IMR-90 (cell line): ENCODE data around the gene FSIP1. TPM values are rescaled to one million over a fixed set of nuclear protein-coding genes. Genes with fewer than 3 reads are reported as not detected.

Experiments
- ATAC-seq: fragments of 200-7000 bp; cut with Tn5 transposase; 2 replicates; pipeline ENCODE4 v1.9.1; 2020; ENCODE audit warnings: low read depth, mild to moderate bottlenecking, moderate library complexity
- BruUV-seq: library from RNA; stranded (reverse); fragments of 400-500 nt; replicated peaks from 2 replicates; lab custom pipeline; 2021; lab: Mats Ljungman, UMichigan
- CTCF ChIA-PET: fragments of 300-600 bp; formaldehyde crosslinking; extraction: SDS; loops from one replicate; lab custom pipeline; 2021; ENCODE audit warnings: antibody characterized with exemption; lab: Yijun Ruan, JAX
- POLR2A ChIA-PET: fragments of 300-600 bp; sonication (Branson Sonifier 250); formaldehyde crosslinking; loops from one replicate; lab custom pipeline; 2022; ENCODE audit warnings: antibody characterized with exemption; ENCODE audit not compliant: unreplicated experiment; lab: Charles Lee
- DNase-seq: peaks from one replicate; pipeline ENCODE4 v3.0.0; 2013
- H2AFZ ChIP-seq: replicated peaks from 2 replicates; pipeline ENCODE3; 2013; ENCODE audit warnings: low read length, mild to moderate bottlenecking; ENCODE audit not compliant: poor library complexity
- H2AK5ac ChIP-seq: 2 replicates; pipeline ENCODE4 v1.6.1; 2013; ENCODE audit warnings: low read depth, low read length, inconsistent platforms
- H2AK9ac ChIP-seq: replicated peaks from 2 replicates; pipeline ENCODE3; 2013; ENCODE audit warnings: mild to moderate bottlenecking, low read depth, low read length, moderate library complexity; ENCODE audit not compliant: poor library complexity
- H2BK120ac ChIP-seq: 2 replicates; pipeline ENCODE4 v1.6.1; 2013; ENCODE audit warnings: low read depth, low read length, inconsistent platforms
- H2BK15ac ChIP-seq: 3 replicates; pipeline ENCODE4 v1.6.1; 2013; ENCODE audit warnings: low read depth, low read length, inconsistent platforms
- H2BK20ac ChIP-seq: 2 replicates; pipeline ENCODE4 v1.6.1; 2013; ENCODE audit warnings: low read depth, mild to moderate bottlenecking, inconsistent platforms, low read length, moderate library complexity
- H2BK5ac ChIP-seq: 2 replicates; pipeline ENCODE4 v1.6.1; 2013; ENCODE audit warnings: mild to moderate bottlenecking, low read depth, low read length, inconsistent platforms; ENCODE audit not compliant: poor library complexity, severe bottlenecking
- H3K14ac ChIP-seq: replicated peaks from 2 replicates; pipeline ENCODE4 v1.6.1; 2013; ENCODE audit warnings: low read depth, low read length, inconsistent platforms
- H3K18ac ChIP-seq: 2 replicates; pipeline ENCODE4 v1.6.1; 2013; ENCODE audit warnings: low read depth, low read length, control low read depth
- H3K23ac ChIP-seq: 2 replicates; pipeline ENCODE4 v1.6.1; 2013; ENCODE audit warnings: low read depth, low read length, inconsistent platforms
- H3K27ac ChIP-seq: 2 replicates; pipeline ENCODE4 v1.5.1; 2013; ENCODE audit warnings: mild to moderate bottlenecking, control low read depth, low read length; ENCODE audit not compliant: insufficient read depth
- H3K27me3 ChIP-seq: 2 replicates; pipeline ENCODE4 v1.6.1; 2013; ENCODE audit warnings: low read length; ENCODE audit not compliant: control insufficient read depth, insufficient read depth
- H3K36me3 ChIP-seq: 2 replicates; pipeline ENCODE4 v1.6.1; 2013; ENCODE audit warnings: low read length, mixed read lengths; ENCODE audit not compliant: control insufficient read depth, insufficient read depth
- H3K4ac ChIP-seq: 2 replicates; pipeline ENCODE4 v1.6.1; 2013; ENCODE audit warnings: low read depth, low read length, inconsistent platforms
- H3K4me1 ChIP-seq: 2 replicates; pipeline ENCODE4 v1.6.1; 2013; ENCODE audit warnings: low read length, mixed read lengths; ENCODE audit not compliant: control insufficient read depth, insufficient read depth
- H3K4me2 ChIP-seq: 2 replicates; pipeline ENCODE4 v1.6.1; 2013; ENCODE audit warnings: low read depth, mild to moderate bottlenecking, control low read depth, low read length, moderate library complexity
- H3K4me3 ChIP-seq: 2 replicates; pipeline ENCODE4 v1.5.1; 2013; ENCODE audit warnings: low read depth, mild to moderate bottlenecking, control low read depth, low read length, moderate library complexity; ENCODE audit not compliant: insufficient read depth
- H3K56ac ChIP-seq: 2 replicates; pipeline ENCODE4 v1.6.1; 2013; ENCODE audit warnings: low read length, inconsistent platforms; ENCODE audit not compliant: insufficient read depth; ENCODE audit errors: extremely low read depth
- H3K79me1 ChIP-seq, 2 experiments: 2 replicates each; pipeline ENCODE4 v1.6.1; 2013; ENCODE audit warnings: low read length in 2 of 2, inconsistent platforms in 1 of 2, low read depth in 1 of 2
- H3K9ac ChIP-seq: 2 replicates; pipeline ENCODE4 v1.6.1; 2013; ENCODE audit warnings: low read depth, low read length, control low read depth
- H3K9me1 ChIP-seq: 2 replicates; pipeline ENCODE4 v1.6.1; 2013; ENCODE audit warnings: low read length, inconsistent platforms; ENCODE audit not compliant: insufficient read depth
- H3K9me3 ChIP-seq: 2 replicates; pipeline ENCODE4 v1.6.1; 2013; ENCODE audit warnings: low read length; ENCODE audit not compliant: control insufficient read depth, insufficient read depth
- H4K20me1 ChIP-seq: 2 replicates; pipeline ENCODE4 v1.6.1; 2013; ENCODE audit warnings: low read length, inconsistent platforms; ENCODE audit not compliant: insufficient read depth
- H4K5ac ChIP-seq: 2 replicates; pipeline ENCODE4 v1.6.1; 2013; ENCODE audit warnings: mild to moderate bottlenecking, low read depth, low read length, control low read depth
- H4K8ac ChIP-seq, 2 experiments: 2 replicates each; pipeline ENCODE4 v1.6.1; 2013; ENCODE audit warnings: low read depth in 2 of 2, low read length in 2 of 2, control low read depth in 1 of 2, inconsistent platforms in 1 of 2
- H4K91ac ChIP-seq: 2 replicates; pipeline ENCODE4 v1.6.1; 2013; ENCODE audit warnings: low read depth, low read length, inconsistent platforms; ENCODE audit not compliant: insufficient read depth
- MAZ ChIP-seq: IDR thresholded peaks from 2 replicates; pipeline ENCODE4 v1.6.1; 2012; ENCODE audit warnings: low read depth, mild to moderate bottlenecking, low read length, improper control_type of control experiment, moderate library complexity, borderline replicate concordance
- WGBS, 2 experiments: methylation state at CpG; one replicate each; pipeline versions ENCODE4 v1.1.5 to v1.1.7; 2013; ENCODE audit warnings: missing lambda C conversion rate in 2 of 2; ENCODE audit not compliant: insufficient read length in 1 of 2; ENCODE audit errors: extremely low coverage in 2 of 2; 5-methylcytosine and 5-hydroxymethylcytosine counted together
- dilution Hi-C: fragments of 300-500 bp; cut with HindIII; formaldehyde crosslinking; loops from one replicate; pipeline ENCODE4 v1.14.3; 2018; ENCODE audit warnings: low sequenced_read_pairs; ENCODE audit not compliant: unreplicated experiment
- in situ Hi-C: fragments of 300-500 bp; cut with MboI; formaldehyde crosslinking; loops from 3 replicates; pipeline ENCODE4 v1.14.3; 2019; ENCODE audit warnings: low sequenced_read_pairs, inconsistent platforms, mixed read lengths
- intact Hi-C: fragments of 100-400 bp; cut with micrococcal nuclease; formaldehyde crosslinking; loops from 2 replicates; pipeline ENCODE4 v1.10.0; 2022
- polyA plus RNA-seq, 3 experiments: library from polyadenylated mRNA; depleted of rRNA; stranded (reverse); fragments of >200 nt; gene quantifications; 2 replicates each; pipeline ENCODE4 v1.2.3, GENCODE V29; 2012; ENCODE audit warnings: low replicate concordance in 1 of 3
- total RNA-seq: library from RNA; depleted of rRNA; stranded (reverse); fragments of >200 nt; gene quantifications from 2 replicates; pipeline ENCODE4 v1.2.3, GENCODE V29; 2012

The FSIP1 gene
- total and polyA plus RNA-seq, 2 of the 4 experiments (the other 2 are of a cell fraction) = 0.10 to 0.18 TPM

GRCh38 chr15:39695793-39696192 lies 86.8 kb downstream of the FSIP1 start:
- H2AFZ ChIP-seq = no peak overlapping the region
- no peaks in the 10 kb centered on the region for H3K36me3 ChIP-seq
- ChIA-PET POLR2A (no interaction called here), CTCF (interaction anchor here (1.0 kb wide), 1 partner anchor 61 kb away, joined by 4 read pairs; no protein-coding TSS in a partner anchor)
- H3K18ac ChIP-seq = no peak overlapping the region
- no peak overlapping the region for H3K4me2 ChIP-seq
- no peak overlapping the region for H2BK5ac ChIP-seq
- in situ Hi-C loops = no loop called here
- no peak overlapping the region for H4K8ac ChIP-seq
- no peak overlapping the region for H4K5ac ChIP-seq
- no peak overlapping the region for H3K9ac ChIP-seq
- H2AK5ac ChIP-seq = no peak overlapping the region
- no peak overlapping the region for H2AK9ac ChIP-seq
- peaks cover 1% of the 10 kb centered on the region; the same call in 1 of the 2 replicates for H3K4me1 ChIP-seq
- H3K27ac ChIP-seq = no peak overlapping the region
- DNase-seq (no peak), ATAC-seq (no peak)
- TF ChIP-seq MAZ = no peak
- WGBS, 2 experiments = no CpG with 5 or more reads among the region's 2 CpGs
- H4K91ac ChIP-seq = no peak overlapping the region
- H2BK20ac ChIP-seq = no peak overlapping the region
- dilution Hi-C loops = no loop called here
- H4K20me1 ChIP-seq = no peaks in the 10 kb centered on the region
- no peak overlapping the region for H3K14ac ChIP-seq
- H3K27me3 ChIP-seq = no peaks in the 10 kb centered on the region
- H3K4me3 ChIP-seq = no peak overlapping the region
- no peak overlapping the region for H2BK15ac ChIP-seq
- no peaks in the 10 kb centered on the region for H3K79me1 ChIP-seq
- no peaks in the 10 kb centered on the region for H3K9me1 ChIP-seq
- no peak overlapping the region for H3K23ac ChIP-seq
- no peak overlapping the region for H3K56ac ChIP-seq
- no peaks in the 10 kb centered on the region for H3K9me3 ChIP-seq
- intact Hi-C loops = no loop called here
- H3K4ac ChIP-seq = no peak overlapping the region
- no peak overlapping the region for H2BK120ac ChIP-seq
- no TSS peak for BruUV-seq
